GM19099 (cell line): Measurements from ENCODE around the gene SLC35E1.

Experiments used
- POLR2A ChIP-seq: IDR thresholded peaks from 3 replicates; pipeline ENCODE4 v1.6.1; 2011; ENCODE audit warnings: low read depth; ENCODE audit not compliant: insufficient read length; ENCODE audit errors: extremely low read depth

Gene SLC35E1

GRCh38 chr19:16514383-16515019 is 57.7 kb downstream of the SLC35E1 start:
- no peak for TF ChIP-seq POLR2A

GRCh38 chr19:16509141-16510061 is 62.8 kb downstream of the SLC35E1 start:
- no peak for TF ChIP-seq POLR2A

- TF ChIP-seq POLR2A: no peak
These were observed 63.7 kb downstream of the SLC35E1 start for GRCh38 chr19:16508546-16508945.

- TF ChIP-seq POLR2A: no peak
These were observed 65.3 kb downstream of the SLC35E1 start for GRCh38 chr19:16506961-16507360.

- TF ChIP-seq POLR2A: no peak
These were observed 67.9 kb downstream of the SLC35E1 start for GRCh38 chr19:16504271-16504670.
